NCI-H187 treated with DMSO at 0.1 percent for 48 hours (cell line): ENCODE results near the gene DLL1.

Experiments used
- DNase-seq: peaks from one replicate; lab custom pipeline; 2025; lab: John Stamatoyannopoulos, UW

Gene DLL1

GRCh38 chr6:170295510-170296422, 4.9 kb upstream of the DLL1 start:
- DNase-seq: no peak

- DNase-seq: no peak
Observed at GRCh38 chr6:170294813-170295509, 4.1 kb upstream of the DLL1 start.

GRCh38 chr6:170294298-170294730, 3.4 kb upstream of the DLL1 start:
- DNase-seq: no peak

GRCh38 chr6:170293341-170294231, 2.7 kb upstream of the DLL1 start:
- no peak for DNase-seq

GRCh38 chr6:170292407-170293158, 1.7 kb upstream of the DLL1 start:
- DNase-seq: no peak

GRCh38 chr6:170292111-170292406, 1.2 kb upstream of the DLL1 start:
- DNase-seq: no peak

GRCh38 chr6:170291271-170292110, 613 bp upstream of the DLL1 start:
- DNase-seq: peak; percentile 44

GRCh38 chr6:170289951-170290295, 955 bp downstream of the DLL1 start:
- DNase-seq: no peak

GRCh38 chr6:170289180-170289931, 1.5 kb downstream of the DLL1 start:
- no peak for DNase-seq

GRCh38 chr6:170288852-170289179, 2.1 kb downstream of the DLL1 start:
- no peak for DNase-seq

- DNase-seq: no peak
Observed at GRCh38 chr6:170288091-170288631, 2.7 kb downstream of the DLL1 start.

GRCh38 chr6:170287371-170287876, 3.5 kb downstream of the DLL1 start:
- DNase-seq: no peak

GRCh38 chr6:170286934-170287265, 4.0 kb downstream of the DLL1 start:
- no peak for DNase-seq

- DNase-seq: no peak
Observed at GRCh38 chr6:170286246-170286933, 4.5 kb downstream of the DLL1 start.

- no peak for DNase-seq
Observed at GRCh38 chr6:170285482-170285881, 5.4 kb downstream of the DLL1 start.

GRCh38 chr6:170284866-170285469, 5.9 kb downstream of the DLL1 start:
- no peak for DNase-seq

GRCh38 chr6:170284126-170284773, 6.6 kb downstream of the DLL1 start:
- DNase-seq: no peak
